Measurements from ENCODE around the gene OPCML.

DNA sequence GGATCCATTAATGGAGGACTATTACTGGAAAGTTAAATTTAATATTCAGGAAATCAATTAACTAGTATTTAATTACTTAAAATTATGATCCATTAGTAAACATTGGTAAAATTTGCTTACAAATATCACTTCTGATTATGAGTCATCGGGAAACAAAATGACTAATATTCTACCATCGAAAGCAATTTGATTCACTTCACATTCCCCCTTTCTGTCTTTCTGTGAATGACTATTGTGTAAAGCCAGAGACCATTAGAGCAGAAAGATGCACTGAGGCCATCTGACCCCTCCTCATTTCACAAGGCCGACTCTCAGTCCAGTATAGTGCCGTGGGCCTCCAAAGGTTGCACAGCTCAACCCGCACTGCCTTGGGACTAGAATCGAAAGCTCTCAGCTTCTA, 619.0 kb downstream of the OPCML start:
- no peak for TF ChIP-seq EZH2phosphoT487 (conservative IDR thresholded peaks at IDR 0.05; ENCODE audit: low read length)
- TF ChIP-seq CTCF (IDR thresholded peaks at IDR 0.05; ENCODE audit: insufficient read depth, low read length, poor library complexity, severe bottlenecking), result no peak
